Gastrocnemius medialis (tissue), 4 donors: ENCODE data around the gene TAF11.

Experiments used
- CTCF ChIP-seq, 5 experiments: fragments of 450-650 bp in 3 of 5; fragments of 200-600 bp in 2 of 5; sonication (generic) in 2 of 5; IDR thresholded peaks in 4 of 5; conservative IDR thresholded peaks in 1 of 5; 1 replicate in 4 of 5; 2 replicates in 1 of 5; pipeline ENCODE4 v1.5.1; 2016 to 2019; ENCODE audit warnings: antibody characterized with exemption in 5 of 5, mild to moderate bottlenecking in 3 of 5, moderate library complexity in 3 of 5
- POLR2A ChIP-seq, 2 donors: fragments of 450-650 bp; IDR thresholded peaks; one replicate each; pipeline ENCODE4 v1.6.1; 2017; ENCODE audit warnings: antibody characterized with exemption in 2 of 2, mild to moderate bottlenecking in 2 of 2, moderate library complexity in 2 of 2

- TF ChIP-seq POLR2A (IDR thresholded peaks at IDR 0.05) (no peak), CTCF (IDR thresholded peaks at IDR 0.05 in 4 of 5, conservative IDR thresholded peaks at IDR 0.05 in 1 of 5) (no peak)
Observed at GRCh38 chr6:34928695-34929094, 40.9 kb upstream of the TAF11 start.
